Mammary epithelial cell (primary cell): ENCODE results near the gene CAPN13.

Source experiments
- CTCF ChIP-seq, 2 donors: IDR thresholded peaks in 1 of 2; conservative IDR thresholded peaks in 1 of 2; 2 replicates each; pipeline ENCODE4 v1.5.1; 2011 to 2012; ENCODE audit warnings: inconsistent platforms in 2 of 2, low read length in 2 of 2, mild to moderate bottlenecking in 2 of 2, control low read depth in 1 of 2, low read depth in 1 of 2; ENCODE audit not compliant: insufficient read depth in 1 of 2; ENCODE audit errors: extremely low read depth in 1 of 2
- EZH2 ChIP-seq: IDR thresholded peaks from 2 replicates; pipeline ENCODE4 v1.6.1; 2012; ENCODE audit warnings: low read length, inconsistent platforms, borderline replicate concordance

DNA sequence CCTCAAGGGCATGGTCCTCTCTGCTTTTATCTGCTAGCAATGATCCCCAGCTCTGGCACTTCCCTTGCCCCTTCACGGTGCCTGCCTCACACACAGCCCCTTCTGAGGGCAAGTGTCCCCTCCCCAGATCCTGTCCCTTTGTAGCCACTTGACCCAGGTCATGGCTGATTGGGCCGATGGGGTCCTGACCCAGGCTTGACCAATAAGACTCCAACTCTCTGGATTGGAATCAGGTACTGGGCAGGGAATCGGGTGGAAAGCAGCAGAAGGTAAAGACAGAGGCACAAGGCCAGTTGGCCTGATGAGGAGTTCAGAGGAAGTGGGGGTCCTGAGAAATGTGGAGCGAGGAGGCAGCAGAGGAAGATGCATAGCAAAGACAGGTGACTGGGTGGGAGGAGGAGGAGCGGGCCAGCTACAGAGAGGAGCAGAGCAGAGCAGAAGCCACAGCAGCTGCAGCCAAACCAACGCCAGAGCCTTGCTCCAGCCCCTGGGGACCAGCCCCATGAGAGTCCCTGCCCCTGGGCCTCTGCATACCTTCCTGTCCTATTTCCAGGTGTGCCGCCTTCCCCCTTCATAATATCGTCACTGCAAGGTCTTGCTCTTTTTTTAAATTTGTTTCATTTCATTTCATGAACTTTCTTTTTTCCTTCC lies 39.1 kb downstream of the CAPN13 start:
- TF ChIP-seq CTCF (conservative IDR thresholded peaks at IDR 0.05 in 1 of 2, IDR thresholded peaks at IDR 0.05 in 1 of 2; ENCODE audit: extremely low read depth in 1 of 2, insufficient read depth in 1 of 2, low read depth in 1 of 2, low read length in 2 of 2) (no peak), EZH2 (no peak)
